22Rv1 (cell line): ENCODE data around the gene CASP3.
"Not testable (repeated sequence)": the region's sequence is repeated elsewhere in the genome, so short reads cannot be mapped to it uniquely, and the experiment has no call there.

Experiments used
- H3K27ac ChIP-seq: fragments of 450-650 bp; 2 replicates; pipeline ENCODE4 v1.5.1; 2017
- CTCF ChIP-seq: fragments of 450-650 bp; IDR thresholded peaks from 2 replicates; pipeline ENCODE4 v1.5.1; 2017; ENCODE audit warnings: mild to moderate bottlenecking
- ZFX ChIP-seq: fragments of 450-650 bp; IDR thresholded peaks from 2 replicates; pipeline ENCODE4 v1.6.1; 2017; ENCODE audit warnings: antibody characterized with exemption, borderline replicate concordance

CASP3 gene

GRCh38 chr4:184664445-184665210 lies 15.4 kb upstream of the CASP3 start:
- H3K27ac ChIP-seq: no peak overlapping the region
- no peak for TF ChIP-seq ZFX
- TF ChIP-seq CTCF: no peak

- H3K27ac ChIP-seq: no peak overlapping the region
- no peak for TF ChIP-seq ZFX
- TF ChIP-seq CTCF: no peak
Measured at GRCh38 chr4:184662236-184662635, 13.0 kb upstream of the CASP3 start.

GRCh38 chr4:184660978-184661377 lies 11.7 kb upstream of the CASP3 start:
- no peak for TF ChIP-seq ZFX
- no peak for TF ChIP-seq CTCF
- no peak overlapping the region for H3K27ac ChIP-seq

GRCh38 chr4:184657820-184658219 lies 8.6 kb upstream of the CASP3 start:
- H3K27ac ChIP-seq: not testable (repeated sequence)

GRCh38 chr4:184657144-184657543 lies 7.9 kb upstream of the CASP3 start:
- H3K27ac ChIP-seq: no peak overlapping the region
- TF ChIP-seq CTCF (no peak), ZFX (no peak)

GRCh38 chr4:184655889-184656869 lies 6.9 kb upstream of the CASP3 start:
- TF ChIP-seq ZFX: no peak
- no peak for TF ChIP-seq CTCF

GRCh38 chr4:184653650-184654049 lies 4.4 kb upstream of the CASP3 start:
- H3K27ac ChIP-seq: no peak overlapping the region
- TF ChIP-seq CTCF (no peak), ZFX (no peak)

More at GRCh38 chr4:184655889-184656869, 6.9 kb upstream of the CASP3 start:
- no peak overlapping the region for H3K27ac ChIP-seq

GRCh38 chr4:184652681-184653080 lies 3.4 kb upstream of the CASP3 start:
- H3K27ac ChIP-seq: not testable (repeated sequence)
